ENCODE data around the gene SAFB2. TPM values are rescaled to one million over a fixed set of nuclear protein-coding genes. Genes with fewer than 3 reads are reported as not detected.

SAFB2 gene
- total and polyA plus RNA-seq, 9 of the 15 experiments (the other 6 are each of a cell fraction or from before 2014, with no cell fraction given) = 4.5 to 103 (median 47.3) TPM

GRCh38 chr19:5625641-5626040, 3.1 kb upstream of the SAFB2 start:
- Histone ChIP-seq H3K9me1 (ENCODE audit: control insufficient read depth, insufficient read depth, low read length) (peaks cover 12% of the 10 kb centered on the region), H3K4me3 (peak overlapping the region; percentile 82; the same call in 1 of the 2 replicates), H3K79me2 (ENCODE audit: control insufficient read depth, insufficient read depth, low read length) (peaks cover 100% of the 10 kb centered on the region), H2AFZ (ENCODE audit: low read depth, low read length) (no peak overlapping the region), H3K27me3 (ENCODE audit: control insufficient read depth in 2 of 2, insufficient read depth in 2 of 2, low read length in 2 of 2) (no peaks in the 10 kb centered on the region), H3K9me3 (replicated peaks; ENCODE audit: control insufficient read depth, insufficient read depth, low read depth, low read length) (no peaks in the 10 kb centered on the region), H3K27ac (ENCODE audit: extremely low read depth, low read depth, low read length) (peak overlapping the region; percentile 59; the same call in 2 of the 3 replicates), H4K20me1 (replicated peaks; ENCODE audit: control insufficient read depth, insufficient read depth, low read length) (peaks cover 53% of the 10 kb centered on the region; the same call in 1 of the 2 replicates), H3K36me3 (ENCODE audit: control insufficient read depth, insufficient read depth, low read length) (peaks cover 72% of the 10 kb centered on the region), H3K9ac (ENCODE audit: insufficient read depth in 1 of 2, low read depth in 2 of 2, low read length in 2 of 2) (peak overlapping the region; percentile 12 to 52; a peak in 1 of 4 replicates), H3K4me2 (ENCODE audit: insufficient read depth, low read length) (peak overlapping the region; percentile 90), H3K4me1 (replicated peaks in 1 of 2; ENCODE audit: control insufficient read depth in 2 of 2, insufficient read depth in 2 of 2, low read length in 2 of 2) (peaks cover 33 to 47% of the 10 kb centered on the region in 2 experiments)
- in situ Hi-C loops (cut with MboI) (no loop called here), intact Hi-C loops (cut with micrococcal nuclease) (loop anchor here (10.0 kb wide), 1 partner anchor 59 kb away; the partner anchor contains the start of genes HSD11B1L and MICOS13)
- DNase-seq (ENCODE audit: extremely low read depth in 1 of 4, low spot score in 3 of 4) (no peak), ATAC-seq (no peak), FAIRE-seq (no peak)
- CTCF ChIA-PET (ENCODE audit: low intra/inter-chr PET ratio) = no interaction called here
- POLR2A ChIA-PET = interaction anchor here (1.1 to 3.1 kb wide), 3 partner anchors 10 to 20 kb away, joined by 3 to 11 read pairs (median 11); no protein-coding TSS in a partner anchor
- WGBS (ENCODE audit: insufficient coverage, low coverage, missing lambda C conversion rate) = 83% methylated on average over 12 of the region's 12 CpGs
- BruUV-seq (replicated peaks) = no TSS peak
- no peak for TF ChIP-seq EWSR1 (IDR thresholded peaks at IDR 0.05; ENCODE audit: borderline replicate concordance, low read depth, partially characterized antibody)
- TF ChIP-seq MXD1 (CRISPR knock-in tag; IDR thresholded peaks at IDR 0.05; ENCODE audit: borderline replicate concordance, poor library complexity, severe bottlenecking) = no peak
- no peak for TF ChIP-seq ADNP (tag; IDR thresholded peaks at IDR 0.05)
- TF ChIP-seq, protein P1, sequence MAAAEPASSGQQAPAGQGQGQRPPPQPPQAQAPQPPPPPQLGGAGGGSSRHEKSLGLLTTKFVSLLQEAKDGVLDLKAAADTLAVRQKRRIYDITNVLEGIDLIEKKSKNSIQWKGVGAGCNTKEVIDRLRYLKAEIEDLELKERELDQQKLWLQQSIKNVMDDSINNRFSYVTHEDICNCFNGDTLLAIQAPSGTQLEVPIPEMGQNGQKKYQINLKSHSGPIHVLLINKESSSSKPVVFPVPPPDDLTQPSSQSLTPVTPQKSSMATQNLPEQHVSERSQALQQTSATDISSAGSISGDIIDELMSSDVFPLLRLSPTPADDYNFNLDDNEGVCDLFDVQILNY (CRISPR knock-in tag; IDR thresholded peaks at IDR 0.05) = no peak
- no peak for TF ChIP-seq ZNF507 (tag; conservative IDR thresholded peaks at IDR 0.05)
- TF ChIP-seq JUND (IDR thresholded peaks at IDR 0.05; ENCODE audit: borderline replicate concordance, low read depth, low read length) = no peak
- TF ChIP-seq JUND (tag; IDR thresholded peaks at IDR 0.05; ENCODE audit: borderline replicate concordance, low read depth, low read length) = peak; percentile 60; the same call in 2 of the 3 replicates
- TF ChIP-seq ZKSCAN1 (IDR thresholded peaks at IDR 0.05; ENCODE audit: low read depth, low read length) = peak; percentile 89
- TF ChIP-seq, protein P2, sequence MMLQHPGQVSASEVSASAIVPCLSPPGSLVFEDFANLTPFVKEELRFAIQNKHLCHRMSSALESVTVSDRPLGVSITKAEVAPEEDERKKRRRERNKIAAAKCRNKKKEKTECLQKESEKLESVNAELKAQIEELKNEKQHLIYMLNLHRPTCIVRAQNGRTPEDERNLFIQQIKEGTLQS (IDR thresholded peaks at IDR 0.05) = peak; percentile 49
- TF ChIP-seq, protein P2 (CRISPR knock-in tag; conservative IDR thresholded peaks at IDR 0.05) = no peak
- TF ChIP-seq ELF4 (CRISPR knock-in tag; IDR thresholded peaks at IDR 0.05) = no peak
- TF ChIP-seq, protein P3, sequence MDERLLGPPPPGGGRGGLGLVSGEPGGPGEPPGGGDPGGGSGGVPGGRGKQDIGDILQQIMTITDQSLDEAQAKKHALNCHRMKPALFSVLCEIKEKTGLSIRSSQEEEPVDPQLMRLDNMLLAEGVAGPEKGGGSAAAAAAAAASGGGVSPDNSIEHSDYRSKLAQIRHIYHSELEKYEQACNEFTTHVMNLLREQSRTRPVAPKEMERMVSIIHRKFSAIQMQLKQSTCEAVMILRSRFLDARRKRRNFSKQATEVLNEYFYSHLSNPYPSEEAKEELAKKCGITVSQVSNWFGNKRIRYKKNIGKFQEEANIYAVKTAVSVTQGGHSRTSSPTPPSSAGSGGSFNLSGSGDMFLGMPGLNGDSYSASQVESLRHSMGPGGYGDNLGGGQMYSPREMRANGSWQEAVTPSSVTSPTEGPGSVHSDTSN (CRISPR knock-in tag; IDR thresholded peaks at IDR 0.05; ENCODE audit: low read depth) = no peak
- TF ChIP-seq, protein P3 (tag; conservative IDR thresholded peaks at IDR 0.05; ENCODE audit: low read depth) = 0 out of 2 replicates have a peak, but pooled peaks have one; percentile 14
- TF ChIP-seq, protein P4, sequence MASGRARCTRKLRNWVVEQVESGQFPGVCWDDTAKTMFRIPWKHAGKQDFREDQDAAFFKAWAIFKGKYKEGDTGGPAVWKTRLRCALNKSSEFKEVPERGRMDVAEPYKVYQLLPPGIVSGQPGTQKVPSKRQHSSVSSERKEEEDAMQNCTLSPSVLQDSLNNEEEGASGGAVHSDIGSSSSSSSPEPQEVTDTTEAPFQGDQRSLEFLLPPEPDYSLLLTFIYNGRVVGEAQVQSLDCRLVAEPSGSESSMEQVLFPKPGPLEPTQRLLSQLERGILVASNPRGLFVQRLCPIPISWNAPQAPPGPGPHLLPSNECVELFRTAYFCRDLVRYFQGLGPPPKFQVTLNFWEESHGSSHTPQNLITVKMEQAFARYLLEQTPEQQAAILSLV (tag; IDR thresholded peaks at IDR 0.05) = no peak

All from K562 (cell line).